Gastroesophageal sphincter (tissue), 4 donors: ENCODE data around the gene FANK1. TPM values are rescaled to one million over a fixed set of nuclear protein-coding genes. Genes with fewer than 3 reads are reported as not detected.
"Not testable (repeated sequence)": the region's sequence is repeated elsewhere in the genome, so short reads cannot be mapped to it uniquely, and the experiment has no call there.

ENCODE experiments used
- ATAC-seq: fragments of 150-250 bp; one replicate; pipeline ENCODE4 v1.9.1; 2016; ENCODE audit warnings: mild to moderate bottlenecking, moderate library complexity
- H3K27ac ChIP-seq, 4 donors: fragments of 200-600 bp; sonication (generic) in 3 of 4; 1 replicate in 3 of 4; 2 replicates in 1 of 4; pipeline ENCODE4 v1.5.1; 2016 to 2019
- H3K27me3 ChIP-seq: fragments of 200-600 bp; sonication (generic); one replicate; pipeline ENCODE4 v1.5.1; 2019
- H3K36me3 ChIP-seq, 2 donors: fragments of 200-600 bp; sonication (generic); one replicate each; pipeline ENCODE4 v1.5.1; 2019; ENCODE audit warnings: control low read depth in 1 of 2
- H3K4me1 ChIP-seq, 3 donors: fragments of 200-600 bp; sonication (generic); 1 replicate in 2 of 3; 2 replicates in 1 of 3; pipeline ENCODE4 v1.5.1; 2016 to 2019; ENCODE audit warnings: control low read depth in 2 of 3
- H3K4me3 ChIP-seq, 2 donors: fragments of 200-600 bp; sonication (generic); one replicate each; pipeline ENCODE4 v1.5.1; 2019; ENCODE audit warnings: mild to moderate bottlenecking in 1 of 2, moderate library complexity in 1 of 2
- H3K9me3 ChIP-seq, 3 donors: fragments of 200-600 bp; sonication (generic); one replicate each; pipeline ENCODE4 v1.5.1; 2017 to 2019; ENCODE audit warnings: control low read depth in 2 of 3
- EP300 ChIP-seq: sonication (generic); formaldehyde crosslinking; IDR thresholded peaks from one replicate; pipeline ENCODE4 v1.6.1; 2017; ENCODE audit warnings: antibody characterized with exemption, mild to moderate bottlenecking
- POLR2A ChIP-seq, 2 donors: fragments of 450-650 bp; IDR thresholded peaks; one replicate each; pipeline ENCODE4 v1.6.1; 2017; ENCODE audit warnings: antibody characterized with exemption in 2 of 2, mild to moderate bottlenecking in 2 of 2, moderate library complexity in 1 of 2
- POLR2AphosphoS5 ChIP-seq: sonication (generic); formaldehyde crosslinking; IDR thresholded peaks from one replicate; pipeline ENCODE4 v1.6.1; 2017; ENCODE audit warnings: antibody characterized with exemption
- WGBS, 2 donors: methylation state at CpG; one replicate each; pipeline ENCODE4 v1.1.5; 2018; ENCODE audit warnings: low coverage in 1 of 2; 5-methylcytosine and 5-hydroxymethylcytosine counted together
- total RNA-seq, 4 donors: library from RNA; depleted of rRNA; stranded (reverse); fragments of >200 nt; gene quantifications; one replicate each; pipeline ENCODE4 v1.1.0, GENCODE V29; 2016
- TF ChIP-seq, protein P1 (sequence below), 4 experiments: fragments of 200-600 bp in 2 of 4; fragments of 450-650 bp in 2 of 4; sonication (generic) in 1 of 4; IDR thresholded peaks; one replicate each; pipeline ENCODE4 v1.5.1; 2017 to 2019; ENCODE audit warnings: antibody characterized with exemption in 4 of 4, mild to moderate bottlenecking in 2 of 4, moderate library complexity in 2 of 4

FANK1 gene
- total RNA-seq, 4 donors from 2014 or later, result 0.81 to 1.7 (median 0.93) TPM; not detected in 1

DNA sequence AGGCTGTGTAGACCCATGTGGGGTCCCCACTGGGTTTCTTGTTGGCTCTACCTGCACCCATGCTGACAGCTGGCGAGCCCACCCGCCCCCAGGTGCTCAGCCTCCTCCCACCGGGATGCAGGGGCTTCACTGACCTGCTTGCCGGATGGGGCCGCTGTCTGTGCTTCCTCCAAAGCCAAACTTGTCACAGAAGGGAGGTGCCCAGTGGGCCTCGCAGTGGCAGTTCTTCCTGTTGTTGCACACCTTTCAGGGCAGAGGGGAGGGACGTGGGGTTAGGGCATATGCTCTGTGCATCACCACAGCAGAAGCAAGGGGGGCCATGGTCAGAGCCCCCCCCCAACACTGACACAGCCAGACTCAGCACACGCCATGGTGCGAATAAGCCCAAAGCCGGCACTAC, 146.5 kb downstream of the FANK1 start:
- Histone ChIP-seq H3K27ac (no peak overlapping the region), H3K36me3 (no peaks in the 10 kb centered on the region), H3K4me1 (peaks cover 0 to 17% (median 0%) of the 10 kb centered on the region in 3 donors), H3K27me3 (peaks cover 5% of the 10 kb centered on the region), H3K9me3 (no peaks in the 10 kb centered on the region), H3K4me3 (no peak overlapping the region)
- WGBS, 2 donors, result no CpG with 5 or more reads among the region's 10 CpGs
- no peak for ATAC-seq
- TF ChIP-seq POLR2A (IDR thresholded peaks at IDR 0.05) (no peak), EP300 (no peak), POLR2AphosphoS5 (no peak)
- TF ChIP-seq, protein P1, sequence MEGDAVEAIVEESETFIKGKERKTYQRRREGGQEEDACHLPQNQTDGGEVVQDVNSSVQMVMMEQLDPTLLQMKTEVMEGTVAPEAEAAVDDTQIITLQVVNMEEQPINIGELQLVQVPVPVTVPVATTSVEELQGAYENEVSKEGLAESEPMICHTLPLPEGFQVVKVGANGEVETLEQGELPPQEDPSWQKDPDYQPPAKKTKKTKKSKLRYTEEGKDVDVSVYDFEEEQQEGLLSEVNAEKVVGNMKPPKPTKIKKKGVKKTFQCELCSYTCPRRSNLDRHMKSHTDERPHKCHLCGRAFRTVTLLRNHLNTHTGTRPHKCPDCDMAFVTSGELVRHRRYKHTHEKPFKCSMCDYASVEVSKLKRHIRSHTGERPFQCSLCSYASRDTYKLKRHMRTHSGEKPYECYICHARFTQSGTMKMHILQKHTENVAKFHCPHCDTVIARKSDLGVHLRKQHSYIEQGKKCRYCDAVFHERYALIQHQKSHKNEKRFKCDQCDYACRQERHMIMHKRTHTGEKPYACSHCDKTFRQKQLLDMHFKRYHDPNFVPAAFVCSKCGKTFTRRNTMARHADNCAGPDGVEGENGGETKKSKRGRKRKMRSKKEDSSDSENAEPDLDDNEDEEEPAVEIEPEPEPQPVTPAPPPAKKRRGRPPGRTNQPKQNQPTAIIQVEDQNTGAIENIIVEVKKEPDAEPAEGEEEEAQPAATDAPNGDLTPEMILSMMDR (IDR thresholded peaks at IDR 0.05), result no peak

DNA sequence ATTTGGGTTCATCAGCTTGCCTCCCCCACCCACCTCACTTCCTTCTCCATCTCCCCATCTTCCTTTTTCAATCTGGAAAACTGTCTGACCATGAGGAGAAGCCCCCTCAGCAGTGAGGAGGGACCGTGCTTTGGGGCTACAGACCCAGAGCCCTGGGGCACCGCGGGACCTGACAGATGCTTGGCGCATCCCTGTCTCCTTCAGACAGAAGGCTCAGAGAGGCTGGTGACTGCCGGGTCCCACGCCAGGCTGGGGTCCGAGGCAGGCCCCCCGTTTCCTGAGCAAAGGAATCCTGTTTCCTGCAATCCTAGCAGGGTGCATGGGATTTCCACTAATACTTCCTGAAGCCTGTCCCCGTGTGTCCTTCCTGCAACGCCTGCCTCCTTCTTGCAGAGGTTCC, 147.0 kb downstream of the FANK1 start:
- Histone ChIP-seq H3K9me3 (no peaks in the 10 kb centered on the region), H3K4me3 (no peak overlapping the region), H3K27ac (no peak overlapping the region), H3K27me3 (peaks cover under 1% of the 10 kb centered on the region), H3K4me1 (peaks cover 0 to 17% (median 0%) of the 10 kb centered on the region in 3 donors), H3K36me3 (no peaks in the 10 kb centered on the region)
- 70 to 76% methylated on average over 5 of the region's 10 CpGs for WGBS, 2 donors
- TF ChIP-seq, protein P1 (IDR thresholded peaks at IDR 0.05), result no peak
- TF ChIP-seq POLR2AphosphoS5 (no peak), POLR2A (IDR thresholded peaks at IDR 0.05) (no peak), EP300 (no peak)
- no peak for ATAC-seq

GRCh38 chr10:126045861-126046260, 149.5 kb downstream of the FANK1 start:
- 82 to 85% methylated on average over 3 of the region's 3 CpGs for WGBS, 2 donors
- TF ChIP-seq, protein P1 (IDR thresholded peaks at IDR 0.05), result no peak
- no peak for TF ChIP-seq EP300
- TF ChIP-seq POLR2AphosphoS5, result no peak
- TF ChIP-seq POLR2A (IDR thresholded peaks at IDR 0.05), result no peak
- Histone ChIP-seq H3K27me3 (no peaks in the 10 kb centered on the region), H3K4me3 (no peak overlapping the region), H3K9me3 (no peaks in the 10 kb centered on the region), H3K36me3 (no peaks in the 10 kb centered on the region), H3K4me1 (peaks cover 0 to 23% (median 0%) of the 10 kb centered on the region in 3 donors), H3K27ac (no peak overlapping the region)
- ATAC-seq, result no peak

GRCh38 chr10:126046831-126047230, 150.5 kb downstream of the FANK1 start:
- Histone ChIP-seq H3K4me1 (peaks cover 0 to 19% (median 0%) of the 10 kb centered on the region in 3 donors), H3K36me3 (no peaks in the 10 kb centered on the region), H3K9me3 (no peaks in the 10 kb centered on the region), H3K27me3 (no peaks in the 10 kb centered on the region), H3K4me3 (no peak overlapping the region), H3K27ac (no peak overlapping the region)
- TF ChIP-seq, protein P1 (IDR thresholded peaks at IDR 0.05), result no peak
- no peak for TF ChIP-seq EP300
- TF ChIP-seq POLR2A (IDR thresholded peaks at IDR 0.05), result no peak
- no peak for TF ChIP-seq POLR2AphosphoS5
- WGBS, 2 donors, result 66 to 79% methylated on average over 4 to 5 of the region's 5 CpGs
- ATAC-seq, result no peak

DNA sequence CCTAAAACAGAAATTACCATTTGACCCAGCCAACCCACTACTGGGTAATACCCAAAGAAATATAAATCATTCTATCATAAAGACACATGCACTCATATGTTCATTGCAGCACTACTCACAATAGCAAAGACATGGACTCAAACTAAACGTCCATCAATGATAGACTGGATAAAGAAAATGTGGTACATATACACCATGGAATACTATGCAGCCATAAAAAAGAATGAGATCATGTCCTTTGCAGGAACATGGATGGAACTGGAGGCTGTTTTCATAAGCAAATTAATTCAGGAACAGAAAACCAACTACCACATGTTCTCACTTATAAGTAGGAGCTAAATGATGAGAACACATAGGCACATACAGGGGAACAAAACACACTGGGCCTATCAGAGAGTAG, 151.4 kb downstream of the FANK1 start:
- H3K27ac ChIP-seq, H3K9me3 ChIP-seq, ATAC-seq, H3K36me3 ChIP-seq, H3K4me3 ChIP-seq, H3K27me3 ChIP-seq, H3K4me1 ChIP-seq: not testable (repeated sequence)
- WGBS, 2 donors, result 88 to 90% methylated on average over 1 of the region's 1 CpG
